SK-N-SH (cell line): ENCODE measurements around the gene SLC44A5.
"Not testable (repeated sequence)": the region's sequence is repeated elsewhere in the genome, so short reads cannot be mapped to it uniquely, and the experiment has no call there.

Source experiments
- CTCF ChIP-seq: fragments of 200-600 bp; sonication (generic); IDR thresholded peaks from 2 replicates; pipeline ENCODE4 v1.6.1; 2017; ENCODE audit warnings: antibody characterized with exemption, mild to moderate bottlenecking, moderate library complexity
- SIN3A ChIP-seq: IDR thresholded peaks from 2 replicates; pipeline ENCODE4 v1.6.1; 2012; ENCODE audit warnings: low read depth, mild to moderate bottlenecking, low read length, moderate library complexity, borderline replicate concordance

GRCh38 chr1:75263616-75264015 is 347.3 kb downstream of the SLC44A5 start:
- TF ChIP-seq CTCF, SIN3A: not testable (repeated sequence)
